SK-N-SH (cell line): ENCODE results near the gene SAMD14. TPM values are rescaled to one million over a fixed set of nuclear protein-coding genes. Genes with fewer than 3 reads are reported as not detected.
A peak's percentile ranks its signal among the peaks of the same experiment; 100 is the strongest.

Experiments used
- CTCF ChIA-PET: fragments of 300-600, 350-600 bp; formaldehyde crosslinking; extraction: SDS; loops from one replicate; lab custom pipeline; 2021; lab: Yijun Ruan, JAX
- POLR2A ChIA-PET: fragments of 350-600 bp; sonication (Branson Sonifier 250); formaldehyde crosslinking; extraction: SDS; loops from one replicate; lab custom pipeline; 2020; ENCODE audit warnings: antibody characterized with exemption, inconsistent platforms; lab: Yijun Ruan, JAX
- DNase-seq: peaks from one replicate; pipeline ENCODE4 v3.0.0; 2012
- H2AFZ ChIP-seq: fragments of 200-600 bp; sonication (generic); 2 replicates; pipeline ENCODE4 v1.8.1; 2016; ENCODE audit warnings: antibody characterized with exemption, mild to moderate bottlenecking, low read depth
- H3F3A ChIP-seq: fragments of 200-600 bp; sonication (generic); replicated peaks from 2 replicates; pipeline ENCODE3; 2016; ENCODE audit warnings: antibody characterized with exemption, mild to moderate bottlenecking; ENCODE audit not compliant: insufficient read depth
- H3K27ac ChIP-seq, 2 experiments: fragments of 200-500 bp in 1 of 2; fragments of 200-600 bp in 1 of 2; sonication (Bioruptor generic) in 1 of 2; sonication (generic), shearing (Covaris generic) in 1 of 2; 2 replicates each; pipeline versions ENCODE4 v1.5.1 to v1.6.1; 2014 to 2016; ENCODE audit warnings: low read depth in 2 of 2, inconsistent platforms in 1 of 2, low read length in 1 of 2, mild to moderate bottlenecking in 1 of 2, mixed read lengths in 1 of 2
- H3K27me3 ChIP-seq: fragments of 200-600 bp; sonication (generic), shearing (Covaris generic); 2 replicates; pipeline ENCODE4 v1.6.1; 2016; ENCODE audit warnings: mixed run types; ENCODE audit not compliant: insufficient read depth
- H3K36me3 ChIP-seq, 2 experiments: fragments of 200-500 bp in 1 of 2; fragments of 200-600 bp in 1 of 2; sonication (Bioruptor generic) in 1 of 2; sonication (generic) in 1 of 2; replicated peaks in 1 of 2; 2 replicates each; pipeline versions ENCODE3 to v1.5.1; 2014 to 2016; ENCODE audit warnings: low read length in 1 of 2, mild to moderate bottlenecking in 1 of 2; ENCODE audit not compliant: insufficient read depth in 2 of 2, control insufficient read depth in 1 of 2
- H3K4me1 ChIP-seq, 2 experiments: fragments of 200-500 bp in 1 of 2; fragments of 200-600 bp in 1 of 2; sonication (Bioruptor generic) in 1 of 2; sonication (generic), shearing (Covaris generic) in 1 of 2; 2 replicates each; pipeline versions ENCODE4 v1.5.1 to v1.6.1; 2014 to 2016; ENCODE audit warnings: low read depth in 1 of 2, low read length in 1 of 2, mixed run types in 1 of 2; ENCODE audit not compliant: insufficient read depth in 2 of 2, control insufficient read depth in 1 of 2
- H3K4me2 ChIP-seq: fragments of 200-600 bp; sonication (generic), shearing (Covaris generic); 2 replicates; pipeline ENCODE4 v1.6.1; 2017; ENCODE audit warnings: mixed run types
- H3K4me3 ChIP-seq, 2 experiments: fragments of 200-500 bp in 1 of 2; fragments of 200-600 bp in 1 of 2; sonication (Bioruptor generic) in 1 of 2; sonication (generic), shearing (Covaris generic) in 1 of 2; 2 replicates each; pipeline versions ENCODE4 v1.5.1 to v1.8.1; 2014 to 2016; ENCODE audit warnings: low read depth in 2 of 2, inconsistent platforms in 1 of 2, low read length in 1 of 2, mild to moderate bottlenecking in 1 of 2, mixed read lengths in 1 of 2, moderate library complexity in 1 of 2
- H3K79me2 ChIP-seq: fragments of 200-600 bp; sonication (generic); 2 replicates; pipeline ENCODE4 v1.8.1; 2017; ENCODE audit warnings: mild to moderate bottlenecking; ENCODE audit not compliant: insufficient read depth
- H3K9ac ChIP-seq: fragments of 200-600 bp; sonication (generic); 2 replicates; pipeline ENCODE4 v1.6.1; 2017; ENCODE audit warnings: mixed run types
- H3K9me2 ChIP-seq: fragments of 200-600 bp; sonication (generic); 2 replicates; pipeline ENCODE4 v1.6.1; 2017; ENCODE audit warnings: mixed run types
- H3K9me3 ChIP-seq: fragments of 200-600 bp; sonication (generic); 2 replicates; pipeline ENCODE4 v1.6.1; 2017; ENCODE audit warnings: mixed run types, mild to moderate bottlenecking, moderate library complexity
- H4K20me1 ChIP-seq: fragments of 200-600 bp; sonication (generic); 2 replicates; pipeline ENCODE4 v1.6.1; 2017; ENCODE audit warnings: mild to moderate bottlenecking, mixed run types; ENCODE audit not compliant: insufficient read depth
- CTCF ChIP-seq: fragments of 200-600 bp; sonication (generic); IDR thresholded peaks from 2 replicates; pipeline ENCODE4 v1.6.1; 2017; ENCODE audit warnings: antibody characterized with exemption, mild to moderate bottlenecking, moderate library complexity
- ELF1 ChIP-seq: IDR thresholded peaks from 2 replicates; pipeline ENCODE4 v1.4.0; 2012
- FOSL2 ChIP-seq: IDR thresholded peaks from 2 replicates; pipeline ENCODE4 v1.4.0; 2012; ENCODE audit warnings: low read depth, mild to moderate bottlenecking, moderate library complexity, borderline replicate concordance
- FOXJ3 ChIP-seq: sonication (generic); formaldehyde crosslinking; IDR thresholded peaks from 2 replicates; pipeline ENCODE4 v1.5.1; 2020; ENCODE audit warnings: mild to moderate bottlenecking, missing genetic modification reagents
- FOXM1 ChIP-seq: IDR thresholded peaks from 2 replicates; pipeline ENCODE4 v1.4.0; 2012; ENCODE audit warnings: low read depth, mild to moderate bottlenecking
- IRF3 ChIP-seq: fragments of 150-350 bp; IDR thresholded peaks from 2 replicates; pipeline ENCODE4 v1.6.1; 2016; ENCODE audit warnings: mild to moderate bottlenecking, low read depth, low read length
- JUND ChIP-seq: IDR thresholded peaks from 2 replicates; pipeline ENCODE4 v1.4.0; 2012
- NRF1 ChIP-seq: IDR thresholded peaks from 2 replicates; pipeline ENCODE4 v1.6.1; 2012; ENCODE audit warnings: low read depth, mild to moderate bottlenecking, low read length
- POLR2AphosphoS5 ChIP-seq: IDR thresholded peaks from 2 replicates; pipeline ENCODE4 v1.6.1; 2012; ENCODE audit warnings: low read depth, low read length
- RAD21 ChIP-seq: IDR thresholded peaks from 2 replicates; pipeline ENCODE4 v1.6.1; 2012; ENCODE audit warnings: mild to moderate bottlenecking, low read length
- RCOR1 ChIP-seq: fragments of 150-350 bp; IDR thresholded peaks from 2 replicates; pipeline ENCODE4 v1.6.1; 2017; ENCODE audit warnings: antibody characterized with exemption, low read length
- RFX5 ChIP-seq: IDR thresholded peaks from 2 replicates; pipeline ENCODE4 v1.6.1; 2012; ENCODE audit warnings: mild to moderate bottlenecking, improper control_type of control experiment, low read length
- RXRA ChIP-seq: IDR thresholded peaks from 2 replicates; pipeline ENCODE4 v1.4.0; 2012; ENCODE audit warnings: low read depth, mild to moderate bottlenecking, borderline replicate concordance
- SIN3A ChIP-seq: IDR thresholded peaks from 2 replicates; pipeline ENCODE4 v1.6.1; 2012; ENCODE audit warnings: low read depth, mild to moderate bottlenecking, low read length, moderate library complexity, borderline replicate concordance
- TCF12 ChIP-seq: IDR thresholded peaks from 2 replicates; pipeline ENCODE4 v1.4.0; 2012
- USF2 ChIP-seq: fragments of 150-350 bp; IDR thresholded peaks from 2 replicates; pipeline ENCODE4 v1.6.1; 2017; ENCODE audit warnings: antibody characterized with exemption, low read length, low read depth, borderline replicate concordance
- YY1 ChIP-seq: IDR thresholded peaks from 2 replicates; pipeline ENCODE4 v1.4.0; 2012; ENCODE audit warnings: low read depth, mild to moderate bottlenecking
- ZBTB33 ChIP-seq: IDR thresholded peaks from 2 replicates; pipeline ENCODE4 v1.4.0; 2012; ENCODE audit warnings: low read depth, borderline replicate concordance
- WGBS: methylation state at CpG from one replicate; pipeline ENCODE4 v1.1.6; 2017; ENCODE audit warnings: low lambda C conversion rate; 5-methylcytosine and 5-hydroxymethylcytosine counted together
- polyA plus RNA-seq, 3 experiments: library from polyadenylated mRNA; depleted of rRNA; stranded (reverse); fragments of >200 nt; gene quantifications; 2 replicates each; pipeline ENCODE4 v1.2.3, GENCODE V29; 2012

Gene SAMD14
- polyA plus RNA-seq, 1 of the 3 experiments (the other 2 are of a cell fraction), result 3.4 TPM

GRCh38 chr17:50070908-50071680 lies 58.9 kb downstream of the SAMD14 start:
- Histone ChIP-seq H3F3A (peaks cover 68% of the 10 kb centered on the region), H4K20me1 (peaks cover 71% of the 10 kb centered on the region), H3K79me2 (peaks cover 100% of the 10 kb centered on the region), H3K9ac (no peak overlapping the region), H3K4me3 (no peak overlapping the region), H3K36me3 (peaks cover 78 to 92% of the 10 kb centered on the region in 2 experiments), H3K9me3 (no peaks in the 10 kb centered on the region), H3K4me1 (peaks cover 0 to 10% of the 10 kb centered on the region in 2 experiments; a peak in 2 of 4 replicates), H3K27ac (peak overlapping the region in 1 of 2 experiments; percentile 53; a peak in 2 of 4 replicates), H3K27me3 (no peaks in the 10 kb centered on the region), H3K9me2 (no peaks in the 10 kb centered on the region), H2AFZ (no peak overlapping the region), H3K4me2 (no peak overlapping the region)
- no peak for DNase-seq
- CTCF ChIA-PET, result interaction anchor here (1.5 to 2.6 kb wide), 3 partner anchors 16 to 44 kb away, joined by 7 to 14 read pairs (median 11); no protein-coding TSS in a partner anchor
- no peak for TF ChIP-seq TCF12
- no peak for TF ChIP-seq RFX5
- TF ChIP-seq ZBTB33, result no peak
- no peak for TF ChIP-seq RXRA
- TF ChIP-seq RAD21, result no peak
- TF ChIP-seq SIN3A, result no peak
- TF ChIP-seq JUND, result no peak
- TF ChIP-seq FOXM1, result no peak
- no peak for TF ChIP-seq RCOR1
- TF ChIP-seq NRF1, result no peak
- TF ChIP-seq CTCF, result no peak
- TF ChIP-seq FOSL2, result no peak
- TF ChIP-seq YY1, result no peak
- no peak for TF ChIP-seq USF2
- no peak for TF ChIP-seq ELF1
- no peak for TF ChIP-seq IRF3
- no peak for TF ChIP-seq POLR2AphosphoS5
- TF ChIP-seq FOXJ3 (CRISPR knock-in tag), result no peak
- WGBS, result 92% methylated on average over 16 of the region's 16 CpGs
- POLR2A ChIA-PET, result no interaction called here
